Osteocyte (in vitro differentiated cells): ENCODE results near the gene ATP6V0A1. TPM values are rescaled to one million over a fixed set of nuclear protein-coding genes. Genes with fewer than 3 reads are reported as not detected.

ENCODE experiments used
- DNase-seq: peaks from one replicate; pipeline ENCODE4 v3.0.0; 2021; ENCODE audit warnings: mixed read lengths; ENCODE audit not compliant: unreplicated experiment; ENCODE audit errors: extremely low spot score
- H3K27ac Mint-ChIP-seq: one replicate; pipeline ENCODE4 v1.8.0; 2021; ENCODE audit warnings: mild to moderate bottlenecking, mixed read lengths; ENCODE audit not compliant: unreplicated experiment
- H3K27me3 Mint-ChIP-seq: one replicate; pipeline ENCODE4 v1.8.0; 2021; ENCODE audit warnings: mixed read lengths; ENCODE audit not compliant: unreplicated experiment
- H3K36me3 Mint-ChIP-seq: one replicate; pipeline ENCODE4 v1.8.0; 2021; ENCODE audit warnings: mixed read lengths; ENCODE audit not compliant: unreplicated experiment
- H3K4me1 Mint-ChIP-seq: one replicate; pipeline ENCODE4 v1.8.0; 2021; ENCODE audit warnings: mixed read lengths; ENCODE audit not compliant: unreplicated experiment
- H3K4me3 Mint-ChIP-seq: one replicate; pipeline ENCODE4 v1.8.0; 2021; ENCODE audit warnings: mild to moderate bottlenecking, moderate library complexity, mixed read lengths; ENCODE audit not compliant: unreplicated experiment
- H3K9me3 Mint-ChIP-seq: one replicate; pipeline ENCODE4 v1.8.0; 2021; ENCODE audit warnings: mixed read lengths; ENCODE audit not compliant: unreplicated experiment
- microRNA-seq: library from miRNA; unstranded; fragments of <30 nt; microRNA quantifications from one replicate; pipeline ENCODE4 v1.1.0, GENCODE V29; 2020; ENCODE audit not compliant: unreplicated experiment
- total RNA-seq: library from RNA; stranded (reverse); gene quantifications from 2 replicates; pipeline ENCODE4 v1.2.1, GENCODE V29; 2021
- TF ChIP-seq, protein P1 (sequence below): fragments of 200-600 bp; sonication (generic); IDR thresholded peaks from 2 replicates; pipeline ENCODE4 v1.5.0; 2021; ENCODE audit warnings: antibody characterized with exemption, mild to moderate bottlenecking, moderate library complexity

The ATP6V0A1 gene
- total RNA-seq, 1 donor from 2014 or later, result 63.2 TPM

DNA sequence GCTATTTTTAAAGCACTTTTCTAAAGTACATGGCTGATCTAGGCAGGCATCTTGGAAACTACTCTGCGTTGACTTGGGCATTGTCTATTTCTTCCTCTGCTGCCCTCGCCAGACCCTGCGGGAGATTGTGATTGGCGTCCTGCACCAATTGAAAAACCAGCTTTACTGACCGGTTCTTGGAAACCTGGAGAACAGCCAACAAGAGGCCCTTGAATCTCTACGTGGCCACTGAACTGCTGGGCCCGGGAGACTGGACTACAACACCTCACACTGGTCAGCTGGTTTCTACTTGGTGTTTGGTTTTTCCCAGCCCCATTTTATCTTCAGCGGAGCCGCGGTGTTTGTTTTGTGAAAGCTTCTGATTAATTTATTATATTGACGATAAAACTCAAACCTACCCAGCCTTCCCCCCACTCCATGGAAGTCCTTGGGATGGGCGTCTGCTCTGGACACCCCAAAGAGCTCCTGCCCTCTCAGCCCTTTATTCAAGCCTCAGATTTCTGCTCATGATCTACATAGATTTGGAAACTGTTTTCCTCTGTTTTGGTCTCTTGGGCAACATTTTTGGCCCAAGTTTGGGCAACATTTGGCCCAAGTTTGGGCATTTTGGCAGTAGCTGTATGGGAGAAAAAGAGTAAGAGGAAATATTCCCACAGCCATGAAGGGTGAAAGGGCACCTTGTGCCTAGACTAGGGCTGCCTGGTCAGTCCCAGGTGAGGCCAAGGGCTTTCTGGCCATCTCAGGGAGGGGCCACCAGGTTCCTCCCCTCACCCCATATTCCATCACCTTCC is 113.0 kb downstream of the ATP6V0A1 start:
- Mint-ChIP-seq H3K9me3 (no peaks in the 10 kb centered on the region), H3K4me1 (peaks cover 16% of the 10 kb centered on the region), H3K4me3 (no peak overlapping the region), H3K36me3 (peaks cover 33% of the 10 kb centered on the region), H3K27me3 (no peaks in the 10 kb centered on the region), H3K27ac (no peak overlapping the region)
- no peak for DNase-seq
- TF ChIP-seq, protein P1, sequence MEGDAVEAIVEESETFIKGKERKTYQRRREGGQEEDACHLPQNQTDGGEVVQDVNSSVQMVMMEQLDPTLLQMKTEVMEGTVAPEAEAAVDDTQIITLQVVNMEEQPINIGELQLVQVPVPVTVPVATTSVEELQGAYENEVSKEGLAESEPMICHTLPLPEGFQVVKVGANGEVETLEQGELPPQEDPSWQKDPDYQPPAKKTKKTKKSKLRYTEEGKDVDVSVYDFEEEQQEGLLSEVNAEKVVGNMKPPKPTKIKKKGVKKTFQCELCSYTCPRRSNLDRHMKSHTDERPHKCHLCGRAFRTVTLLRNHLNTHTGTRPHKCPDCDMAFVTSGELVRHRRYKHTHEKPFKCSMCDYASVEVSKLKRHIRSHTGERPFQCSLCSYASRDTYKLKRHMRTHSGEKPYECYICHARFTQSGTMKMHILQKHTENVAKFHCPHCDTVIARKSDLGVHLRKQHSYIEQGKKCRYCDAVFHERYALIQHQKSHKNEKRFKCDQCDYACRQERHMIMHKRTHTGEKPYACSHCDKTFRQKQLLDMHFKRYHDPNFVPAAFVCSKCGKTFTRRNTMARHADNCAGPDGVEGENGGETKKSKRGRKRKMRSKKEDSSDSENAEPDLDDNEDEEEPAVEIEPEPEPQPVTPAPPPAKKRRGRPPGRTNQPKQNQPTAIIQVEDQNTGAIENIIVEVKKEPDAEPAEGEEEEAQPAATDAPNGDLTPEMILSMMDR, result no peak

Small RNA genes lying within 50 kb of the gene (microRNA-seq; reads per million reads assigned to microRNA genes)
- 6.0 reads per million, percentile 5 among the genes with 10 or more reads in this experiment for gene MIR5010
- not detected for gene MIR548AT

Other genes starting within 250 kb of the ATP6V0A1 start
- gene STAT5B, start 182.5 kb upstream of the ATP6V0A1 start, total RNA-seq, result 41.3 and 49.7 TPM in 2 replicates
- gene STAT5A, start 170.4 kb upstream of the ATP6V0A1 start, total RNA-seq, result 45.5 and 47.7 TPM in 2 replicates
- 280 and 281 TPM in 2 replicates for gene STAT3, start 70.4 kb upstream of the ATP6V0A1 start, total RNA-seq
- gene CAVIN1, start 35.6 kb upstream of the ATP6V0A1 start, total RNA-seq, result 487 and 510 TPM in 2 replicates
- 86.5 and 96.6 TPM in 2 replicates for gene NAGLU, start 77.4 kb downstream of the ATP6V0A1 start, total RNA-seq
- 1.2 and 1.4 TPM in 2 replicates for gene HSD17B1, start 94.0 kb downstream of the ATP6V0A1 start, total RNA-seq
- 51.7 and 62.7 TPM in 2 replicates for gene COASY, start 103.3 kb downstream of the ATP6V0A1 start, total RNA-seq
- gene MLX, start 108.2 kb downstream of the ATP6V0A1 start, total RNA-seq, result 34.6 and 35.8 TPM in 2 replicates
- 5.5 and 5.6 TPM in 2 replicates for gene PSMC3IP, start 118.9 kb downstream of the ATP6V0A1 start, total RNA-seq
- 80.1 and 85.0 TPM in 2 replicates for gene RETREG3, start 150.5 kb downstream of the ATP6V0A1 start, total RNA-seq
- gene TUBG1, start 150.8 kb downstream of the ATP6V0A1 start, total RNA-seq, result 47.2 and 55.5 TPM in 2 replicates
- 32.8 and 33.3 TPM in 2 replicates for gene TUBG2, start 200.4 kb downstream of the ATP6V0A1 start, total RNA-seq
- 26.7 and 28.9 TPM in 2 replicates for gene PLEKHH3, start 218.1 kb downstream of the ATP6V0A1 start, total RNA-seq
- gene CCR10, start 223.0 kb downstream of the ATP6V0A1 start, total RNA-seq, result 1.2 and 1.6 TPM in 2 replicates
- gene CNTNAP1, start 223.7 kb downstream of the ATP6V0A1 start, total RNA-seq, result 35.8 and 40.4 TPM in 2 replicates